Measurements from ENCODE around the gene FBRSL1. TPM values are rescaled to one million over a fixed set of nuclear protein-coding genes. Genes with fewer than 3 reads are reported as not detected.
"Not testable (repeated sequence)": the region's sequence is repeated elsewhere in the genome, so short reads cannot be mapped to it uniquely, and the experiment has no call there.

FBRSL1 gene
- total RNA-seq, 1 donor from 2014 or later: 4.4 TPM

GRCh38 chr12:132470397-132470796, 19.6 kb upstream of the FBRSL1 start:
- DNase-seq (ENCODE audit: low read depth, low spot score): no peak

- DNase-seq (ENCODE audit: low read depth, low spot score): no peak
These were observed 18.7 kb upstream of the FBRSL1 start for GRCh38 chr12:132471011-132471857.

- no peak for DNase-seq (ENCODE audit: low read depth, low spot score)
These were observed 18.1 kb upstream of the FBRSL1 start for GRCh38 chr12:132471858-132472255.

GRCh38 chr12:132472386-132472785, 17.6 kb upstream of the FBRSL1 start:
- no peak for DNase-seq (ENCODE audit: low read depth, low spot score)

- no peak for DNase-seq (ENCODE audit: low read depth, low spot score)
These were observed 15.7 kb upstream of the FBRSL1 start for GRCh38 chr12:132474237-132474741.

GRCh38 chr12:132474799-132475303, 15.1 kb upstream of the FBRSL1 start:
- DNase-seq (ENCODE audit: low read depth, low spot score): not testable (repeated sequence)

- no peak for DNase-seq (ENCODE audit: low read depth, low spot score)
These were observed 14.5 kb upstream of the FBRSL1 start for GRCh38 chr12:132475304-132476037.

- no peak for DNase-seq (ENCODE audit: low read depth, low spot score)
These were observed 13.9 kb upstream of the FBRSL1 start for GRCh38 chr12:132476038-132476414.

GRCh38 chr12:132476421-132476820, 13.5 kb upstream of the FBRSL1 start:
- DNase-seq (ENCODE audit: low read depth, low spot score): no peak

GRCh38 chr12:132477017-132477702, 12.8 kb upstream of the FBRSL1 start:
- no peak for DNase-seq (ENCODE audit: low read depth, low spot score)

GRCh38 chr12:132477703-132478432, 12.1 kb upstream of the FBRSL1 start:
- no peak for DNase-seq (ENCODE audit: low read depth, low spot score)

- DNase-seq (ENCODE audit: low read depth, low spot score): no peak
These were observed 11.5 kb upstream of the FBRSL1 start for GRCh38 chr12:132478433-132478803.

- no peak for DNase-seq (ENCODE audit: low read depth, low spot score)
These were observed 11.1 kb upstream of the FBRSL1 start for GRCh38 chr12:132478845-132479244.

- no peak for DNase-seq (ENCODE audit: low read depth, low spot score)
These were observed 10.7 kb upstream of the FBRSL1 start for GRCh38 chr12:132479291-132479690.

- DNase-seq (ENCODE audit: low read depth, low spot score): no peak
These were observed 9.9 kb upstream of the FBRSL1 start for GRCh38 chr12:132479938-132480622.

- DNase-seq (ENCODE audit: low read depth, low spot score): no peak
These were observed 9.3 kb upstream of the FBRSL1 start for GRCh38 chr12:132480623-132481132.

GRCh38 chr12:132481345-132481744, 8.6 kb upstream of the FBRSL1 start:
- DNase-seq (ENCODE audit: low read depth, low spot score): no peak

GRCh38 chr12:132481771-132482745, 7.9 kb upstream of the FBRSL1 start:
- DNase-seq (ENCODE audit: low read depth, low spot score): no peak

GRCh38 chr12:132482771-132483170, 7.2 kb upstream of the FBRSL1 start:
- DNase-seq (ENCODE audit: low read depth, low spot score): no peak
